ENCODE results near the gene KCNK18.

Gene KCNK18

DNA sequence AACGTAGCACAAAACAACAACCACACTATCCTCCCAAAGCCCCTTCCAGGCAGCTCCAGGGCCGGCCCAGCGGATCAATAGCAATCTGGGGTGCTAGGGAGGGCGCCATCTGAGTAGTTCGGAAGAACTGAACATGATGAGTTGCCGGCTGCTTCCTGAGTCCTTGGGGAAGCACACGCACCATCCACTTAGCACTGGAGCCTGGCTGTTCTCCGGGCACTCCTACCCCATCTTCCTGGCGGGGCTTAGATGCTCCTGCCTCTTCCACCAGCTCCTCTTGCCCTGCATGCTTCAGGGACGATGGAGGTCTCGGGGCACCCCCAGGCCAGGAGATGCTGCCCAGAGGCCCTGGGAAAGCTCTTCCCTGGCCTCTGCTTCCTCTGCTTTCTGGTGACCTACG, at the start of gene KCNK18:
Gene KCNK18, plus strand, starts transcription at position 301 of the 400 bp plus-strand sequence. Its CDS starts 0 bp downstream, at position 301.
- no peak for DNase-seq (ENCODE audit: low read depth)

DNA sequence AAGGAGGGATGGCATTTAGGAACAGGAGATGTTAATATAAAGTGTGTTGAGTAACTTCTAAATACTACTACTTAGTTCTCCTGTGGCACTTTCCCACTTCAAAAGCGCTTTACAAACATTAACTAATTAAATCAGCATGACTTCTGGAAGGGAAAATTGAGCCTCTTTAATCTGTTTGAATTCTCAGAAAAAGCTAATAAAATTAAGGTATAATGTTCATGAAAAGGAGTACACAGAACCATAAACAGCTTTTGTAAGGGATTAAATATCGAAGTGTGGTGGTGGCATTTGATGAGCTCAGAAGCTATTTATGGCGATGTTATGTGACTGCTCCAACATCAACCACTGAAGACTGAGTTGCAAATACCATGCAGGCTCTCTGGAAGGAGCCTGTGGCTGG, 49.0 kb upstream of the KCNK18 start:
- DNase-seq (ENCODE audit: low read depth) = no peak

DNA sequence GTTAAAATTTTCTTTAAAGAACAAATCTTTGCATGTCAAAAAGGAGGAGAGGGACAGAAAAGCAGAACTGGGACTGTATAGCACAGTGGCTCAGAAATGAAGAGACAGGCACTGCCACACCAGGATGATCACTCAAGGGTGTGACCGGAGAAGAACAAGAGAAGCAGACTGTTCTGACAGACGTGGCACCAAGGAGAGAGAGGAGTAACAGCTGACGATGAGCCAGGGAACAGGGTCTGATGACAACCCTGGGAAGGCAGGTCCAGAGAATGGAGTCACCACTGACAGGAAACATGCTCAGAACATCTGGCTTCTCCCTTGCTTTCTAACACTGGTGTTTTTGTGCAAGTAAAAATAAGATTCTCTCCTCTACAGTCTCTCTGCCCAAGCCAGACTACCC, 44.6 kb upstream of the KCNK18 start:
- DNase-seq (ENCODE audit: low read depth) = no peak

DNA sequence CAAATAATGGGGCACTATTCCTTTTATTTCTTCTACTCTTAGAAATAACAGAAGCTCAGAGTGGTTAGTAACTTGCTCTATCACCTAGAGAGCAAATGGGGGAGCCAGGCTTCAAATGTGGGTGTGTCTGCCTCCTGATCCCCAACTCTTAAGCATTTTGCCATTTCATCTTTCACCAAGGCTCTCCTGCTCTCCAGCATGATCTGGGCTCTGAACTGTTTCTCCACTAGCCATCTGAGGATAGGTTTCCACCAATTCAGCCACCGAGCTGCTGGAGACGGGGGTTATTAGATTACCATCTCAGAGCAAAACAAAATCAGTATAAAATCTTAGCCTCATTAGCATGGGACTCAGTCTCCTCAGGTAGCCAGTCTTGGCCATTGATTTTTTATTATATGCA, 39.0 kb upstream of the KCNK18 start:
- DNase-seq (ENCODE audit: low read depth) = no peak

DNA sequence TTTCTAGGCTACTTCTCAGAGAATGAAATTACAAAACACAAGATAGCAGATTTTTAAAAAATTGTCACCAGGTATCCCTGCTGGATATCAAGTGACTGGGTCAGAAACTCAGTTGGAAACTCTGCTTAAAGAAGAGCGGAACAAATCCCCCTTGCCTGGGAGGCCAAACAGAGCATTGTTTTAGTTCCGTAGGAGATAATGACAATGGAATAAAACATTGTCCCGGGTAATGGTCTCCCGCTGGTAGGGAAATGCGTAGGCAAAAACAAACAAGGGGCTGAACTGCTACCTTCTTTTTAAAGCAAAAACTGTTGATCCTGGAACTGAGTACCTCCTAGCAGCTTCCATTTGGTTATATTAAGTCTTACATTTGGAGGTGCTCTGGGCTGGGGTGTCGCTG, 37.9 kb upstream of the KCNK18 start:
- DNase-seq (ENCODE audit: low read depth) = no peak

DNA sequence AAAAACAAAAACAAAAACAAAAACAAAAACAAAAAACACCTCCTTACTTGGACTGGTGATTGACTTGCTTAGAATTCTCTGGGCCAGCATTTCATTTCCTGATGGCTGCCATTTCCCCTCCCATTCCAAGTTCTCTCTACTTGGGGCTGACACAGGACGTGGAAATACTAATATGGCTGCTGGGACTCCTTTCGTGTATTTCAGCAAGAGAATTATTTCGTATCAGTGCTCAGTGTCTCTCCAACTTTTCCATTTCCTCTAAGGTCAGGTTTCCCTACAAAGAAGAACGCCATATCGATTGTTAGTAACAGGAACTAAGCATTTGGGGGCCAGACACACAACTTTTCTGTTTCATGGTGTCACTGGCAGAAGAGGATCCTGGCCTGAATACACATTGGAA, 36.7 kb upstream of the KCNK18 start:
- DNase-seq (ENCODE audit: low read depth) = no peak

DNA sequence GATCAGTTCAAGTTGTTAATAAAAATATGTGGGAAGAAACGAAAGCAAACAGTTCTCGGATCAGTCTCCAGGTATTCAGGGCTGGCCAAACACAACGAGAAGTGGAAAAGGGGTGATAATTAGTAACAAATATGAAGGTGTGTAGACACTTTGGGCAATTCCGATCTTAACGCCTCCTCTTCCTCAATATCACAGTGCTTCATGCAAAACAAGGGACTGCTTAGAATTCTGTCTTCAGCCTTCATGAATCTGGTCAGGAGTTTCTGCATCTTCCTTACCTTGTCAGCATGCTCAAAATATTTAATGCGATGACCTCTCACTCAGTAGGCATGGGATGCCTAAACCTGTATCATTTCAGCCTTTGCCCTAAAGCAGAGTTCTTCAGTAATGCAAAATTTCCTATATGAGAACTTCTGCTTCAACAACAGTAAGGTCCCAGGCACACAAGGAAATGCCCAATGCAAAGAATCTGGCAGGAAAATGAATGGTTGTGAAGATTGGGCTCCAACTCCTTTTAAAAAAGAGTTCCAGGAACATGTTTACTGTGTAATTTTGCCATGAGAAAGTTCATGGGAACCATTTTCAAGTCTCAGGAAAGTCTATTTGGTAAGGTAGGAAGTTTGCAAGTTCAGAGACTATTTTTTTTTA, 35.8 kb upstream of the KCNK18 start:
- DNase-seq (ENCODE audit: low read depth) = no peak

DNA sequence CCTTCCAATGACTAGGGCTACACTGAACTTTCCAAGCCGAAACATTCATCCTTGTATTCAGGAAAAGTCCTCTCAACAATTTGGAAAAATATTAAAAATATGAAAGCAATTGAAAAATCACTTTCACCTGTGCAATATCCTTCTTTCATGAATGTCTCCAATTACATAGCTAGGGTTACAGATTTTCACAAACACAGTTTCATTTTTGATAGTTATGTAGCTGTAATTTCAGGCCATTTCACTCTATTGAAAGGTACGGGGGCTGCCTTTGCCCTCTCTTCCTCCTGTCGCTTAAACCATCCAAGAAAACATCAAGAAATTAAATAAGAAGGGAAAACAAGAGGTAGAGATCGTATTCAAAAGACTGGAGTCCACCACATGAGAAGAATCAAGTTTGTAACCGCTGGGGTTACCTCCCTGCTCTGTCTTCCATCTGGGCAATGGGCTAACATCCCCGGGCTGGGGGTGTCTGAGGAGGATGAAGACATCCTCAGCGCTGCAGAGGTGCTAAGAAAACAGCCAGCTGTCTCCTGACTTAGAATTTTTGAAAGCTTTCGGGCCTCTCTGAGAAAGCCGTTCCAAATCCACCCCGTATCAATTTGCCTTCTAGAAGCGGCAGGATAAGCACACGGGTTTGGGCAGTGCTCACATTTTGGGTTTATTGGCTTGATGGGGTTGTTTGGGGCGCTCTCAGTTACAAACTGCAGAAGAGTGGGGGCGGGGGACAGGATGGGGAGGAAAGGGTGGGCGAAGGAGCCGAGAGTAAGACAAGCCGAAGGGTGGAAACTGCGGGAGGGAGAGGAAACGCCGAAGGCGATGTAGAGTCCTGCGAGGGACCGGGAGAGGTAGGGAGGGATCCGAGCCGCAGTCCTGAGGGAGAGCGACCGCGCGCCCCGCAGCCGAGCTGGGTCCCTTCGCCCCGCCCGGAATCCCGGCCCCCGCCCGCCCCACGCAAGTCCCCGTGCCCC, 34.9 kb upstream of the KCNK18 start:
- no peak for DNase-seq (ENCODE audit: low read depth)

DNA sequence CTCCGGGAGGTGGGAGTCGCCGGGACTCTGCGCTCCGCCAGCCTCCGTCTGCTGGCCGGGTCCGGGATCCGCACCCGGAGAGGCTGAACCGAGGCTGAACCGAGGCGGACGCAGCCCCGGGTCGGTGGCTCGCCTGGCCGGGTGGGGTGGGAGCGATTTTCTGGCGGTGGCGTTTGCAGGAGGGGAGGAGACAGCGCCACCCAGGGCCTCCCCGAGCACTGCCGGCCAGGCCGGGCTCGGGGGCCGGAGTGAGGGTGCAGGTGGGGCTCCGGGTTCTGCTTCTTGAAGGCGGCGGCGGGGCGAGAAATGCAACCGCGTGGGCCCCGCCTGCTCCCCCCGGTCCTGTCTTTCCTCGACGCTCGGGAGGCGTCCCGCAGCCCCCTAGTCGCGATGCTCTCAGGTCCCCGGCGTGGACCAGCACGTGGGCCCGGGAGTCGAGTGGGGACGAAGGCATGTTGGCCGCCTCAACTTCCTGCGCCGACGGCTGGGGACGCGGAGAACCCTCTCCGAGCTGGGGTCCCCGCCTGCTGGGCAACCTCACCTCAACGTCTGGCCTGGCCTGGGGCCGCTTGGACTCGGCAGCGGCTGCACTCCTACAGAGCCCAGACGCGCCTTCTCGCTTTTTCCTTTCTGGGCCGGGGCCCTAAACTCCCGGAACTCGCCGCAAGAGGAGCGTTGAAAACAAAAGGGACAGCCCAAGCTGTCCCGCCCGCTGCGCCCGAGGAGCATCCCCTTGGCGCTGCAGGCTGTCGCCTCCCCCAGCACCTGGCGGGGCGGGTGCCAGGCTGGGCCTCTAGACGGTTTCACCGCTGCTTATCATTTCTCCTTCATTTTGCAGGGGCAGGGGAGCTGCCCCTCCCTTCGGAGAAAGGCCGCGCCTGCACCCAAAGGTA, 34.0 kb upstream of the KCNK18 start:
- no peak for DNase-seq (ENCODE audit: low read depth)

DNA sequence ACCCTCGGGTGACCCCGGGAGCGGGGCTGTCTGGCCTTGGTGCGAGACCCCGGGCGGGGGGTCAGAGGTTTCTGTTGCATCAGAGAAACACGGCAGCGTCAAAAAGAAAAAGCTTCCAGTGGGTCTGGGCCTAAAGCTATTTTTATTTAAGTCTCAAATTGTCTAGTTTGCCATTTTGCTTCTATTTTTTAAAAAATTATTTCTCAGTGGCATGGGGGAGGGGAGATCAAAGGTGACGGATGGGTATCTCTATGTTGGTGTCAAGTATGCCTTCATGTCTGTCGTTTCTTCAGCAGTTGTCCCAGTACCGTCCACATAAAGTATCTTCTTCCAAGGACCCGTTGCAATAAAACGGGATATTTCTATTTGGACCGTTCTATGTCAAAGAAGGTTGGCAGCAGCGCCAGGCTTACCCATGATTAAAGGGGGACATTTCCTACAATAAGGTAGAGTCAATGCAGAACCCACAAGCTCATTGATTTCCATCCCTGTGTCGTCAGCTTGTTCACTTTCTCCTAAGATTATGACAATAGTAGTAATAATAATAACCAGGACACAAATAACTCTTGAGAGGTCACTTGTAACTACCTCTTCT, 33.2 kb upstream of the KCNK18 start:
- no peak for DNase-seq (ENCODE audit: low read depth)

DNA sequence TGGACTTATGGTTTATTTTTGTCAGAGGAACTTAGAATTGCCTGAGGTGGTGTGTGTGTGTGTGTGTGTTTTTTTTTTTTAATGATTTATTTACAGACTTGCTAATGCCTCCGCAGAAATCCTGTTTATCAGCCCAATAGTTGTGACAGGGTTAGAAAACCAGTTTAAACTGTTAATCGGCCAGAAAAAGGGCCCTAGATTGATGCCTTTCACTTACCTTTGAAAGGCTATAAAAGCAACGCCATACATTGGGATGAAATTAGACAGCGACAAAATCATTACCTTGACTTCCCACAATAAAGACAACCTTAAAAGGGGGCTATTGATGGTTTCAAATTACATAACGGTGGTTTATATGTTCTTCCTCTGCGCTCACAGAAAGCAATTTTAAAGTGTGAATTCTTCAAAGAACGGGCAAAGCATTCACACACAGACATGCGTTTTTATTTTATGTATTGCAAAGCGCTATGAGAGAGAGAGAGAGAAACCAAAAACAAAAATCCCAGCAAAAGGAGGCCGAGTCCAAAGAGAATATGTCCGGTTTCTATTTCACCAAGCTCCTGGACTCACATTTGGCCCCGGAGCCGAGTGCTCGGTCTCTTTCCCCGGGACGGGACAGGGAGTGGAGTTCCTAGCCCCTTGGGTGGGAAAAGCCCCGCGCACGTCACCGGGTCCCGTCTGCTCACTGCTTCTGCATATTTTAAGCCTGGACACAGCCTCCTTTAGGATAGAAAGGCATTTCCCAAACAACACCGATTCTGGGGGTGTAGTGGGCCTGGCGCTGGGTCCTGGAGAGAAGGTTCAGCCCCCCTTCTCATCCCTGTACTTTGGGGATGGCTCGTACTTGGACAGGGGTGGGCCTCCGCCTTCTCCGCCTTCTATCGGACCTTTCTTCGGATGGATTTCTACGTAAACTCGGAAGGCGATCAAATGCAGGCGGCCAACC, 32.4 kb upstream of the KCNK18 start:
- DNase-seq (ENCODE audit: low read depth) = no peak

DNA sequence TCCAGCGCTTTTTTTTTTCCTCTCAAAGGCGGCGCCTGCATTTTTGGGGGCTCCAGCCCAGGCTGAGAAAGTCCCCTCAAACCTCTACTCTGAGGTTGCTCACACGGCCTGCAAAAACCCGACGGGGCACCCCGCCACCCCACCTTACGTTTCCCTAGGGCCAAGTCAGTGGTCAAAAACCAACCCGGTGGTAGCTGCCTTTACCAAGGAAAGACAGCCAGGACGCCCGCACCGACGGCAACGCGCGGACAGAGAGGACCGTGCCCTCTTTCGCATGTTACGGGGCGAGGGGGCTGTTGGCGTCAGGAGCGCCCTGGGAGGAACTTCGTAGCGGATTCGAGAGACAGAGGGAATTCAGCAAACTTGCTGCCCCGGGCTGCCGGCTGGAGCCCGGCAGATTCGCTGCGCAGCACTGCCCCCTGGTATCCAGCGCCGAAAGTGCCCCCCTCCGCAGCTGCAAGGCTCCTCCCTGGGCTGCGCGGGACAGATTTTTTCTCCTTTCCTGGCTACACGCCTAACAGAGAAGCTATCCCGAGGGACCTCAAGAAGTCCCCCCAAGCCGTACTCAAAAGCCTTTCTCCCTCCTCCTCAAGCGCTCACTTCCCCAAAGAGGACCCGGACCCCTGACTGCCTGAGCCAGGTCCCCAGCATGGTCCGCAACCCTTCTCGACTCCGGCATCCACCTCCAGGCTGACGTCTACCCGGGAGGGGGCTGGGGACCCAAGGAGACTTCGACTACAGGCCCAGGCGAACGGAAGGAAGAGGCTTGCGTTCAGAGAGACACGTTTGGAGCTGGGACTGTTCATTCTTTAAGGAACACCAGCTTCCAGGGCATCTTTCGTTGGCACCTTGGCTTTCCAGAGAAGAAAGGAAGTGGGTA, 31.5 kb upstream of the KCNK18 start:
- no peak for DNase-seq (ENCODE audit: low read depth)

DNA sequence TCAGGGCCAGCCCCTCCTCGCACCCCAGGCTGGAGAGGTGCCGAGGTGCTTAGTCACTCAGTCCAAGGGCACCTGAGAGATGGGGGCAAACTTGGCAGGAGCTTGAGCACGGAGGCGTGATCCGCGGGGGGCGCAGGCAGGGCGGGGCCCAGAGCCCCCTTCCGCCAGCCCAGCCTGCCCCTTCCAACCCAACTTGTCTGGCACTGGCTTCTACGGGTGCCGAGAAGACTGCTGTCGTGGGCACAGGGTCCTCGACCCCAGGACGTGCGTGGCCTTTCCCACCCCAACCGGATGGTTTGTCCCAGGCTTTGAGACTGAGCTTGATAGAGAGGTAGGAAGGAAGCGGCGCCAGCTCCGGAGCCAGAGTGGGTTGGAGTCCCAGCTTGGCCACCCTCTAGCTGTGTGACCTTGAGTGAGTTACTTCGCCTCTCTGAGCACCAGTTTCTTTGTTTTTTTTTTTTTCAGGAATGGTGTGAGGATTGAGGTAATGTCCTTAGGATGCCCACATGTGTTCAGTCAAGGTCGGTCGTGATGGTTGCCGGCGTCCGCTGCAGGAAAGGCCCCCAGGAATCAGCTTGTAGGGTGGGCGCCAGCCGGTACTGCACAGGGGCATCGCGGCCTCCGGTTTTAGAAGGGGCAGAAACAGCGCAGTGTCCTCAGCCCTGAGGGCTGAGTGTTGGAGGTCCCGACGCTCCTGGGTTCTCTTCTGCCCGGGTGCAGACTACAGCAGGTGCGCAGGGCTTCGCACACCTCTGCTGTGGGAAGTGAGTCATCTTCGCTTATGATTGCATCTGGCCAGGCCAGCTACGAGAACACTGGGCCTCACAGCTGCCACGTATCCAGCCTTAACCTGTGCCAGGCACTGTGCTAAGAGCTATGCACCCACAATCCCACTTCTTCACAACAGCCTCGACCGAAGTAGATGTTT, 30.6 kb upstream of the KCNK18 start:
- DNase-seq (ENCODE audit: low read depth) = no peak

DNA sequence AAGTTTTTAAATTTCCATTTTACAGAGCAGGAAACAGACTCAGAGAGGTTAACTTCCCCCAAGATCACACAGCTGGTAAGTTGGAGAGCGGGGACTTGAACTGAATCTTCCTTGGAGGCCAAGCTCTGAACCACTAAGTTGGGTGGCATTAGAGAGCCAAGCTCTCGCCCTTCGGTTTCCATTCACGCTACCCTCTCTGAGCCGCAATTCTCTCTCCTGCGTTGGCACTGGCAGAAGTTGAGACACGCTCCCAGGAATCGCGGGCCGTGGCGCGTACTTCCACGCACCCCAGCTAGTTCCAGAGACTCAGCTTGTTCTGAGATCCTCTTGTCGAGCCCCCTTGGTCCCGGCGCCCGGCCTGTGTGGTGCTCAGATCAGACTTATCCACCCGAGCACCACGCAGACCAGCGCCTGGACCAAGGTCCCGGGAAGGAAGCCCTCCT, 29.9 kb upstream of the KCNK18 start:
- DNase-seq (ENCODE audit: low read depth) = no peak

DNA sequence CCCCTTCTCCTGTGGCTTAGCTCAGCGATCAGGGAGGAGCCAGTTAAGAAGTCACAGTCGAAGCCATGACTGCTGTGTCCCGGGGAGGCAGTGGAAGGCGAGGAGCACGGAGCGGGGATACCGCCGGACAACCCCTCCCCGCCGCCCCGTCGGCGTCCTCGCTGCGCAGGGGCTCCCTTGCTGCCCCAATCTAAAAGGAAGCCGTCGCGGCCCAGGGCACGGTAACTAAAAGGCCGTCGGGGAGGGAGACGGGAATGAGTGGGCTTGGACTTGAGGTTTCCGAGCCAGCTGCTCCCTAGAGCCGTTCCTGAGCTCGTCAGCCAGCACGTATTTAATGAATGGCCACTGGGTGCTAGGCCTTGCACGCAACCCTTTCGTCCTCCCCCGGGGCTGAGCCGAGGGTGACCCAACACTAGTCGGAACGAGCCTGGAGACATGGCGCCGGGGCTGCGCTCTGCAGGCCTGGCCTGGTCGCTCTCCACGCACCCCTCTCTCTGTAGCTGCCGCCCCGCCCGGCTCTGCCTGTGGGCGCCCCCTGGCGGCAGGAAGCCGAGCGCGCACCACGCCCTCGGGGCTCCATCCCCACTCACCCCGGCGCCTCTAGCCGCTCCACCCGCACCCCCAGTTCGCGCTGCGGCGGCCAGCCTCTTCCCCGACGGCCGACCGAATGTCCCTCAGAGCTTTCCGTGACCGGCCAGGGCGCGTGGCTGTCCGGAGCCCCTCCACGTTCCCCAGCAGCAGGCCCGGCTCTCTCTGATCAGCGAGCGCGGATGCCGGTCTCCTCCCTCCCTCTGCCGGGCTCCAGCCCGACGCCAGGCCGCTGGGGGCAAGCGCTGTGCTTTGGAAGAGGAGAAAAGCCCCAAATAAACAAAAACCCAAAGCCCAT, 29.3 kb upstream of the KCNK18 start:
- DNase-seq (ENCODE audit: low read depth) = peak; percentile 44

DNA sequence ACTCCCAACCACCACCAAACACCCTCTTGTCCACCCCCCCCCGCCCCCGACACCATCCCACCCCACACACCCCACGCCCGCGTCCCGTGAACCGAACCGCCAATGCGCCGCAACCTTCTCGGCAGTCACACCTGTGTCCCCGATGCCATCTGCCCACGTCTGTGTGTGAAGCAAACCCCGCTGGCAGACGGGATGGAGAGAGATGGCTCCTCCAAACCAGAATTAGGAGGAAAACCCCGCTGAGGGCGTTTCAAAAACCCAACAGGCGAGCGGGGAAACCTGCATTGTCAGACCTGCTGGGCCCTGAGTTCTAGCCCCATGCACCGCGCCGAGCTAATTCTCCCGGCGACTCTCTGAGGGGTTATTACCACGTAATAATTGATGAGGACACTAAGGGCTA, 28.6 kb upstream of the KCNK18 start:
- no peak for DNase-seq (ENCODE audit: low read depth)

DNA sequence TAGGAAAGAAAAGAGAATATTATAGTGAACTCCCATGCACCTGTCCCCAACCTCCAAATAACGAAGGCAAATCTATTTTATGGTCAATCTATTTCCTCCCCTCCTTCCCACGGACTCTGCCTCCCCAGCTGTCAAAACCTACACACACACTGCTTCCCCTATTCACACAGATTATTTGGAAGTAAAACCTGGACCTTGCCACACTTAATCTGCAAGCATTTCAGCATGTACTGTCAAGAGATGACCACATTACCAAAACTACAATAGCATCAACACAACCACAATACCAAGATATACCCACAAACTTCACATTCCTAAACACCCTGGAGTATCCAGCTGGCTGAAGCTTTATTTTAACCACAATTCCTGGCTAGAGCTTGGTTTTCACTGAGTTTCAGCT, 27.8 kb upstream of the KCNK18 start:
- DNase-seq (ENCODE audit: low read depth) = no peak

DNA sequence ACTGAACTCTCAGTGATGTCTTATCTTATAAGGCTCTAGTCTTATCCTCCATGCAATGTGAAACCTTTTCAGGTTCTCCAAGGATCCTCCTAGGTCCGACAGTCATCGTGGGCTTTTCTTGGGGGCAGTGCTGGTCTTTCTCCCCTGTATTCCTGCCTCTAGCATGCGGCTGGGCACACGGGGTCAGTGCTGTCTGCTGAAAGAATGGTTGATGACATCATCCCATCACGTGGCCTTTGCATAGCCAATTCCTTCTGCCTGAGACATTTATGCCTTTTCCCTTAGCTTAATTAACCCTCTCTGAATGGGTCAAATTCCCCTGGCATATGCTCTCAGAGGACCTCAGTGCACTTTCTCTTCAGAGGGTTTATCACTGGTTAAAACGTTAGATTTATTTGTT, 27.0 kb upstream of the KCNK18 start:
- no peak for DNase-seq (ENCODE audit: low read depth)
